PC-3 (cell line): ENCODE results near the gene PPP4R1. TPM values are rescaled to one million over a fixed set of nuclear protein-coding genes. Genes with fewer than 3 reads are reported as not detected.

Source experiments
- ATAC-seq: fragments of 200-7000 bp; cut with Tn5 transposase; 2 replicates; pipeline ENCODE4 v1.9.1; 2020; ENCODE audit warnings: mild to moderate bottlenecking, moderate library complexity
- BruUV-seq: library from RNA; stranded (reverse); fragments of 400-500 nt; replicated peaks from 2 replicates; lab custom pipeline; 2021; lab: Mats Ljungman, UMichigan
- CTCF ChIA-PET: fragments of 300-600 bp; sonication (Branson Sonifier 250); formaldehyde crosslinking; loops from one replicate; lab custom pipeline; 2022; ENCODE audit warnings: antibody characterized with exemption; lab: Charles Lee
- POLR2A ChIA-PET: fragments of 300-600 bp; sonication (Branson Sonifier 250); formaldehyde crosslinking; loops from one replicate; lab custom pipeline; 2022; ENCODE audit warnings: antibody characterized with exemption; ENCODE audit not compliant: unreplicated experiment; lab: Charles Lee
- DNase-seq: peaks from one replicate; pipeline ENCODE4 v3.0.0-alpha.2; 2015
- H2AFZ ChIP-seq: fragments of 300-600 bp; sonication (generic); 2 replicates; pipeline ENCODE4 v1.6.0; 2016; ENCODE audit warnings: antibody characterized with exemption, low read length
- H3F3A ChIP-seq: fragments of 300-600 bp; sonication (generic); one replicate; pipeline ENCODE4 v1.6.0; 2017; ENCODE audit warnings: antibody characterized with exemption, low read length, control low read depth, mild to moderate bottlenecking; ENCODE audit not compliant: unreplicated experiment
- H3K27ac ChIP-seq: fragments of 300-600 bp; sonication (generic); 2 replicates; pipeline ENCODE4 v1.5.1; 2016; ENCODE audit warnings: mild to moderate bottlenecking, low read length
- H3K27me3 ChIP-seq: fragments of 300-600 bp; sonication (generic); 2 replicates; pipeline ENCODE4 v1.6.1; 2016; ENCODE audit warnings: low read length, mixed read lengths
- H3K36me3 ChIP-seq: fragments of 300-600 bp; sonication (generic); 2 replicates; pipeline ENCODE4 v1.6.1; 2016; ENCODE audit warnings: low read depth, mixed run types, low read length, mixed read lengths
- H3K4me1 ChIP-seq: fragments of 300-600 bp; sonication (generic); 2 replicates; pipeline ENCODE4 v1.5.1; 2016; ENCODE audit warnings: low read length; ENCODE audit not compliant: insufficient read depth
- H3K4me2 ChIP-seq: fragments of 300-600 bp; sonication (generic); 2 replicates; pipeline ENCODE4 v1.6.0; 2016; ENCODE audit warnings: low read length
- H3K4me3 ChIP-seq: fragments of 300-600 bp; sonication (generic); 2 replicates; pipeline ENCODE4 v1.5.1; 2016; ENCODE audit warnings: mild to moderate bottlenecking, low read length, mixed read lengths
- H3K79me2 ChIP-seq: fragments of 300-600 bp; sonication (generic); 2 replicates; pipeline ENCODE4 v1.6.1; 2017; ENCODE audit warnings: low read length, mixed read lengths
- H3K9ac ChIP-seq: fragments of 300-600 bp; sonication (generic); 2 replicates; pipeline ENCODE4 v1.6.0; 2016; ENCODE audit warnings: mild to moderate bottlenecking, low read length
- H3K9me2 ChIP-seq: fragments of 300-600 bp; sonication (generic); replicated peaks from 2 replicates; pipeline ENCODE4 v1.6.1; 2016; ENCODE audit warnings: mixed run types, low read length, mixed read lengths
- H3K9me3 ChIP-seq: fragments of 300-600 bp; sonication (generic); 2 replicates; pipeline ENCODE4 v1.6.1; 2016; ENCODE audit warnings: low read length, mixed read lengths
- H4K20me1 ChIP-seq: fragments of 300-600 bp; sonication (generic); 2 replicates; pipeline ENCODE4 v1.6.1; 2016; ENCODE audit warnings: low read length, mixed read lengths
- CTCF ChIP-seq: fragments of 300-600 bp; sonication (generic); conservative IDR thresholded peaks from 2 replicates; pipeline ENCODE4 v1.5.1; 2017; ENCODE audit warnings: antibody characterized with exemption, low read depth, mild to moderate bottlenecking, low read length
- EZH2 ChIP-seq: fragments of 300-600 bp; sonication (generic); IDR thresholded peaks from one replicate; pipeline ENCODE4 v1.6.1; 2017; ENCODE audit warnings: antibody characterized with exemption, mild to moderate bottlenecking, low read length; ENCODE audit not compliant: unreplicated experiment
- EZH2phosphoT487 ChIP-seq: fragments of 300-600 bp; sonication (generic); IDR thresholded peaks from 2 replicates; pipeline ENCODE4 v1.6.1; 2018; ENCODE audit warnings: mild to moderate bottlenecking, antibody characterized with exemption, low read length, borderline replicate concordance
- intact Hi-C: fragments of 100-400 bp; cut with micrococcal nuclease; formaldehyde crosslinking; loops from 2 replicates; pipeline ENCODE4 v1.9.0; 2023
- total RNA-seq: library from RNA; depleted of rRNA; stranded (reverse); fragments of >200 nt; gene quantifications from 2 replicates; pipeline ENCODE4 v1.2.3, GENCODE V29; 2014

Gene PPP4R1
- total RNA-seq, 1 experiment from 2014 or later, result 154 TPM

GRCh38 chr18:9638886-9639285 is 24.5 kb upstream of the PPP4R1 start:
- peak; percentile 64 for DNase-seq
- Histone ChIP-seq H4K20me1 (no peaks in the 10 kb centered on the region), H3K27ac (peak overlapping the region; percentile 70), H3K4me1 (peaks cover 39% of the 10 kb centered on the region), H3K27me3 (no peaks in the 10 kb centered on the region), H3K4me2 (peak overlapping the region; percentile 58), H3K4me3 (no peak overlapping the region), H3K9me3 (no peaks in the 10 kb centered on the region), H3K9me2 (no peaks in the 10 kb centered on the region), H3K36me3 (no peaks in the 10 kb centered on the region), H3F3A (no peaks in the 10 kb centered on the region), H3K9ac (peak overlapping the region; percentile 14; the same call in 1 of the 2 replicates), H3K79me2 (no peaks in the 10 kb centered on the region), H2AFZ (peak overlapping the region; percentile 47)
- ChIA-PET POLR2A (no interaction called here), CTCF (no interaction called here)
- intact Hi-C loops, result no loop called here
- no peak for TF ChIP-seq EZH2
- TF ChIP-seq EZH2phosphoT487, result no peak
- no peak for TF ChIP-seq CTCF
- BruUV-seq, result no TSS peak
- peak; percentile 59 for ATAC-seq

- no TSS peak for BruUV-seq
- Histone ChIP-seq H4K20me1 (no peaks in the 10 kb centered on the region), H3K4me1 (peaks cover 34% of the 10 kb centered on the region), H3K9me3 (no peaks in the 10 kb centered on the region), H3K27ac (peak overlapping the region; percentile 94), H3K4me2 (peak overlapping the region; percentile 13), H3K27me3 (no peaks in the 10 kb centered on the region), H3K36me3 (no peaks in the 10 kb centered on the region), H3K9me2 (no peaks in the 10 kb centered on the region), H3F3A (no peaks in the 10 kb centered on the region), H3K79me2 (no peaks in the 10 kb centered on the region), H2AFZ (peak overlapping the region; percentile 62), H3K4me3 (no peak overlapping the region), H3K9ac (peak overlapping the region; percentile 67)
- ChIA-PET CTCF (no interaction called here), POLR2A (no interaction called here)
- TF ChIP-seq EZH2phosphoT487 (no peak), CTCF (no peak), EZH2 (no peak)
- ATAC-seq (peak; percentile 68), DNase-seq (peak; percentile 79)
- intact Hi-C loops, result no loop called here
Observed at GRCh38 chr18:9637036-9637767, 22.8 kb upstream of the PPP4R1 start.

GRCh38 chr18:9634856-9635255 is 20.5 kb upstream of the PPP4R1 start:
- Histone ChIP-seq H3K4me1 (peaks cover 50% of the 10 kb centered on the region), H3K27ac (no peak overlapping the region), H2AFZ (no peak overlapping the region), H3K79me2 (no peaks in the 10 kb centered on the region), H3K4me3 (no peak overlapping the region), H3K4me2 (no peak overlapping the region), H3K9ac (no peak overlapping the region), H3K27me3 (no peaks in the 10 kb centered on the region), H3K36me3 (no peaks in the 10 kb centered on the region), H4K20me1 (no peaks in the 10 kb centered on the region), H3F3A (no peaks in the 10 kb centered on the region), H3K9me2 (no peaks in the 10 kb centered on the region), H3K9me3 (no peaks in the 10 kb centered on the region)
- TF ChIP-seq CTCF, result no peak
- no peak for TF ChIP-seq EZH2phosphoT487
- no peak for TF ChIP-seq EZH2
- DNase-seq (no peak), ATAC-seq (no peak)
- no TSS peak for BruUV-seq
- ChIA-PET POLR2A (no interaction called here), CTCF (no interaction called here)
- intact Hi-C loops, result no loop called here
